GM12892 (cell line): Measurements from ENCODE around the gene NAP1L1.

Experiments
- DNase-seq: peaks from one replicate; pipeline ENCODE4 v3.0.0; 2011; ENCODE audit not compliant: insufficient read length
- FAIRE-seq: peaks from 2 replicates; lab custom pipeline; 2011; peaks lifted over from hg19 to GRCh38; lab: Jason Lieb, UNC
- POLR2A ChIP-seq: IDR thresholded peaks from 2 replicates; pipeline ENCODE4 v1.6.1; 2011; ENCODE audit warnings: low read depth, low read length, control low read depth
- POLR2AphosphoS5 ChIP-seq: IDR thresholded peaks from 2 replicates; pipeline ENCODE4 v1.6.1; 2011; ENCODE audit warnings: low read depth, low read length, control low read depth
- TAF1 ChIP-seq: IDR thresholded peaks from 2 replicates; pipeline ENCODE4 v1.6.1; 2011; ENCODE audit warnings: low read depth, mild to moderate bottlenecking, control low read depth, low read length, borderline replicate concordance

NAP1L1 gene

GRCh38 chr12:76080017-76080728, 4.3 kb downstream of the NAP1L1 start:
- TF ChIP-seq POLR2A (no peak), TAF1 (no peak), POLR2AphosphoS5 (no peak)
- FAIRE-seq (no peak), DNase-seq (no peak)

GRCh38 chr12:76078748-76079147, 5.7 kb downstream of the NAP1L1 start:
- TF ChIP-seq POLR2A: no peak
- TF ChIP-seq POLR2AphosphoS5: no peak
- no peak for TF ChIP-seq TAF1

GRCh38 chr12:76075448-76075847, 9.0 kb downstream of the NAP1L1 start:
- no peak for FAIRE-seq
- no peak for TF ChIP-seq POLR2A
- no peak for TF ChIP-seq POLR2AphosphoS5
- no peak for TF ChIP-seq TAF1
- DNase-seq: no peak

More at GRCh38 chr12:76078748-76079147, 5.7 kb downstream of the NAP1L1 start:
- FAIRE-seq (no peak), DNase-seq (no peak)

GRCh38 chr12:76074701-76075336, 9.7 kb downstream of the NAP1L1 start:
- TF ChIP-seq POLR2AphosphoS5 (no peak), POLR2A (no peak), TAF1 (no peak)
- DNase-seq: no peak
- FAIRE-seq: no peak

- no peak for FAIRE-seq
Measured at GRCh38 chr12:76073561-76073960, 10.9 kb downstream of the NAP1L1 start.

GRCh38 chr12:76072568-76072967, 11.9 kb downstream of the NAP1L1 start:
- TF ChIP-seq POLR2A: no peak
- no peak for TF ChIP-seq TAF1
- TF ChIP-seq POLR2AphosphoS5: no peak
- DNase-seq (no peak), FAIRE-seq (no peak)

More at GRCh38 chr12:76073561-76073960, 10.9 kb downstream of the NAP1L1 start:
- TF ChIP-seq POLR2AphosphoS5 (no peak), POLR2A (no peak)
- no peak for DNase-seq

- TF ChIP-seq POLR2A (no peak), TAF1 (no peak), POLR2AphosphoS5 (no peak)
- no peak for FAIRE-seq
- DNase-seq: no peak
Measured at GRCh38 chr12:76069339-76069738, 15.1 kb downstream of the NAP1L1 start.

- DNase-seq: no peak
- no peak for FAIRE-seq
- TF ChIP-seq POLR2A: no peak
- TF ChIP-seq POLR2AphosphoS5: no peak
- no peak for TF ChIP-seq TAF1
Measured at GRCh38 chr12:76065917-76066316, 18.6 kb downstream of the NAP1L1 start.

- FAIRE-seq: no peak
- DNase-seq: no peak
- TF ChIP-seq POLR2A (no peak), TAF1 (no peak)
Measured at GRCh38 chr12:76064904-76065303, 19.6 kb downstream of the NAP1L1 start.

- FAIRE-seq (no peak), DNase-seq (no peak)
- TF ChIP-seq POLR2AphosphoS5 (no peak), POLR2A (no peak)
Measured at GRCh38 chr12:76060111-76060510, 24.4 kb downstream of the NAP1L1 start.

- DNase-seq (no peak), FAIRE-seq (no peak)
- TF ChIP-seq POLR2AphosphoS5 (no peak), POLR2A (no peak), TAF1 (no peak)
Measured at GRCh38 chr12:76057326-76057725, 27.2 kb downstream of the NAP1L1 start.

- TF ChIP-seq TAF1: no peak
- TF ChIP-seq POLR2A: no peak
- no peak for TF ChIP-seq POLR2AphosphoS5
- no peak for FAIRE-seq
- no peak for DNase-seq
Measured at GRCh38 chr12:76055393-76055792, 29.1 kb downstream of the NAP1L1 start.
